NCI-H69 (cell line): ENCODE results near the gene DUSP9.
"Not testable (repeated sequence)": the region's sequence is repeated elsewhere in the genome, so short reads cannot be mapped to it uniquely, and the experiment has no call there.

ENCODE experiments used
- DNase-seq: peaks from one replicate; lab custom pipeline; 2025; lab: John Stamatoyannopoulos, UW

DUSP9 gene

DNA sequence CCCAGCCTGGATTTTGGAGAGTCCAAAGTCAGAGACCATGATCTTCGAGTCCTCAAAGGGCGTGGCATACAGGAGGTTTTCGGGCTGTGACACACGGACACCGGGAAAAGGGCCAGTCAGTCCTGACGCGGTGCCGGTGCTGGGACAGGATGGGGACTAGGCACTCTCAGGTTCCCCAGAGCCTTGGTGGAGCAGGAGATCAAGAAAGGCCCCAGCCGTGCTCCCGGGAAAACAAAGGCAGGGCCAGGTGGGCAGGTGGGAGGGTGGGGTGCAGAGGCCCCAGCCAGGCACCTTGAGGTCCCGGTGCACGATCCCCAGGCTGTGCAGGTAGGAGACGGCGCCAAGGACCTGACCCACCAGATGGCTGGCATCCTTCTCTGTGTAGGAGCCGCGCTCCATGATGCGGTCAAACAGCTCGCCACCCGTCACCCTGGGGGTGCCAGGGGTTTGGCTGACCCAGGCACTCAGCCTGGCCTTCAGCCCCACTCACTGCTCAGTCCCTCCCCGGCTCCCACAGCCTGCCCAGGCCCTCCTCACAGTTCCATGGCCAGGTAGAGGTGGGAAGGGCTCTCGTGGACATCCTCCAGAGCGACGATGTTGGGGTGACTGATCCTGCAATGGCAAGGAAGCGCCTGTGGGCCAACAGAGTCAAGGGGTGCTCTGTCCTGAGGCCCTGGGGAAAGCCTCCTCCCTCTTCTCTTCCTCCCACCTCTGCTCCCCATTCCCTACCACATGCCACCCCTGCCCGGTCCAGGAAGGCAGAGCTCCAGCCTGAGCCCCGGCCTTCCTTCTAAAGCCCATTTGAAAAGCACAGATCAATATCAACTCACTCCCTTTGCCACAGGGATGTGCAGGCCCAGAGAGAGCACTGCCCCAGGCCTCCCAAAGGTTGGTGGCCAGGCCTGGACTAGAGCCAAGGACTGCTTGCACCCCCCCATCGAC, 24.9 kb downstream of the DUSP9 start:
- no peak for DNase-seq

DNA sequence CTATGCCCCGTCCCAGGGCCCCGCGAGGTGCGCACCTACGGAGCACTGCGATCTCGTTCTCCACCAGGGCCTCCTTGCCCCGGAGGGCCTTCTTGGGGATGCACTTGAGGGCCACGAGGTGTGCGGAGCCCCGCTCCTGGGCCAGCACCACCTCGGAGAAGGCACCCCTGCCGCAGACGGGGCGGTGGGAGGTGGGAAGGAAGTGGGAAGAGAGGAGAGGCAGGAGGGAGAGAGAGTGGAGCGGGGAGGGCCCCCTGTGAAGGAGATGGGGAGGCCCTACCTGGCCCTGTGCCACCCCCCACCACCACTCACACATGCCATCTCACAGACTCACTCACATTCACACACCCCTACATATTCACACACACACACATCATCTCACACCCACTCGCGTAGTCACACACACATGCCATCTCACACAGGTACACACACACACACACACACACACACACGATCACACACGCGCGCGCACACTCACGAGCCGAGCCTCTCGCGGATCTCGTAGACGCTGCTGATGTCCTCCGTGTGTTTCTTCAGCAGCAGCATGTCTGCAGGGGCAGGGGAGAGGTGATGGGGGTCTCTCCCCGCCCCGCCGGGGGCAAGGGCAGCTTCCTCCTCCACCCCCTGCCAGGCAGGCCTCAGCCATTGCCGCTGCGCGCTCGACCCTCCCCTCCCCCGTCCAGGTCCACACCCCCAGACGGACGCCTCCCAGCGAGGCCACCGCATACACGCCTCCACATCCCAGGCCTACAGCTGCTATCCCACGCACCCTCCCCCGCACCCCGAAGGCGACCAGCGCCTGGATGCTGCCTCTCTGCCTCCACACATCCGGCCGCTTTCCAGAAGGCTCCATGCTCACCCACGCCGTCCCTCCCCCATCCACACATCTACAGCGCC, 25.8 kb downstream of the DUSP9 start:
- DNase-seq = no peak

- DNase-seq = peak; percentile 53
Observed at GRCh38 chrX:153673428-153674218, 26.6 kb downstream of the DUSP9 start, which contains the start of gene PNCK. PNCK (minus strand) TSS chrX:153673813; CDS start chrX:153673076, 737 bp downstream.

DNA sequence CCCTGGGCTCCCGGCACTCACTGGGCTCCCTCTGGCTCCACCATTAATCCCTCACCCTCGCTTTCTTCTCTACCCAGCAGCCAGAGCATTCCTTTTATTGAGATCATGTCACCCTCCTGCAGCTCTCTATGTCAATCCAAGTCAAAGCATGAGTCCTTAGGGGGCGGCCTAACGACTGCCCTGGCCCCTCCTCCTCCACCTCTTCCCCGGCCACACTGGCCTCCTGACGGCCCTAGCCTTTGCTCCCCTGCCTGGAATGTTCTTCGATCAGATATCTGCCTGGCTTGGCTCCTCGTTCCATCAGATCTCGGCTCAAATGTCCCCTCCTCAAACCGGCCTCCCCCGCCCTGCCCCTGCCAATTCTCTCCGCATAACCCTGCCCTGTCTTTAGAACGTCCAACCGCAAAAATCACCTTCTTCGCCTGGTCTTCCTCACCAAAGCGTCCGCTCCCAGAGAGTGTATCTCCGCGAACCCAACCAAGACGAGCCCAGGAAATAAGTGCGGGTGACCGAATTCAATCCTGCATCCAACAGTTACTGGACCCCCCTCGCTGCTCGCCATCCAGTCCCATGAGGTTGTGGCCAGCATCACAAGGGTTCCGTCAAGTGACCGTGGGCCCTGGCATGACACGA, 27.3 kb downstream of the DUSP9 start:
- DNase-seq = no peak

DNA sequence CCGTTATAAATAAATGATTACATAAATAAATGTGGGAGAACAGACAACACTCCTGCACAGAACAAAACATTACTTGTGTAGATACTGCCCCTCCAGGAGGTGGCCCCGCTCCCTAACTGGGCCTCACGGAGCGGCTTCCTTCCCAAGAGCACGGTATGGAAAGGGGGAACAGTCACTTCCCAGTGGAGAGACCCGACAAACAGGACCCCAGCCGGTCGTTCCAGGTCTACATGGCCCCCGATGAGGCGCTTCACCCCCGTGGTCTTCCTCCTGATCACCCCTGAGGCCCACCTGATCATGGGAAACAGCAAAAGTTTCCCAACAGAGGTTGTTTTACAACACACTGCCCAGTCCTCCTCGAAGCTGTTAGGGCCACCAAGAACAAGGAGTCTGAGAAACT, 34.2 kb downstream of the DUSP9 start:
- no peak for DNase-seq

- DNase-seq = not testable (repeated sequence)
Observed at GRCh38 chrX:153683486-153683885, 36.5 kb downstream of the DUSP9 start.

DNA sequence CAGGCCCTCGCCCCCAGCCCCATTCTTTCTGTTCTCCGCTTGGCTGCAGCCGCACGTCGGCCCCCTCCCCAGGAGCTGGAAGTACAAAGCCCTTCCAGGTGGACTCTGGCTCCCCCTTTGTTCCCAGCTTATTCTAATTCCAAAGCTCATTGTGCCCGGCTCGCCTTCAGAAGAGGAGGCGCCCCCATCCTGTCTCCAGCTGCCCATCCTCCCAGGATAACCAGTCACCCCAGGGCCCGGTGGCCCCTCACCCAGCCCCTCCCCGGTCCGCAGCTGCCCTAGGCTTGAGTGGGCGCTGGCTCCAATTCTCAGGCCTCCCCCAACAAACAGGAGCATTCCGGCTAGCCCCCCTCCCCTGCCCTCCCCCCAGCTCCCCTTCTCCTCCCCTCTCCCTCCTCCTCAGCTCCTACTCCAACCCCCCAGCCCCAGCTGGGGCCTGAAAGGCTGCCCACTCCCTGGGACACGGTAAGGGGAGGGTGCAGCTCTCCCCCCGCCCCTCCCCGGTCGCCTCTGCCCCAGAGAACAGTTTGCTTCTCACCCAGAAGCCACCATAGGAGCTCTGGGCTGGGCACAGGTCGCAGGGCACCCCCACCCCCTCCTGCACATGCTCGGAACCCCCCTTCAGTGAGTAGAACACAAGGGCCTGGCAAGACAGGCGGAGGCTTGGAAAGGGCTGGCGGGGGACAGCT, 37.6 kb downstream of the DUSP9 start:
- DNase-seq = no peak

- no peak for DNase-seq
Observed at GRCh38 chrX:153685156-153685536, 38.1 kb downstream of the DUSP9 start.

- DNase-seq = no peak
Observed at GRCh38 chrX:153685751-153686696, 39.0 kb downstream of the DUSP9 start.

- DNase-seq = no peak
Observed at GRCh38 chrX:153686711-153687110, 39.7 kb downstream of the DUSP9 start.

DNA sequence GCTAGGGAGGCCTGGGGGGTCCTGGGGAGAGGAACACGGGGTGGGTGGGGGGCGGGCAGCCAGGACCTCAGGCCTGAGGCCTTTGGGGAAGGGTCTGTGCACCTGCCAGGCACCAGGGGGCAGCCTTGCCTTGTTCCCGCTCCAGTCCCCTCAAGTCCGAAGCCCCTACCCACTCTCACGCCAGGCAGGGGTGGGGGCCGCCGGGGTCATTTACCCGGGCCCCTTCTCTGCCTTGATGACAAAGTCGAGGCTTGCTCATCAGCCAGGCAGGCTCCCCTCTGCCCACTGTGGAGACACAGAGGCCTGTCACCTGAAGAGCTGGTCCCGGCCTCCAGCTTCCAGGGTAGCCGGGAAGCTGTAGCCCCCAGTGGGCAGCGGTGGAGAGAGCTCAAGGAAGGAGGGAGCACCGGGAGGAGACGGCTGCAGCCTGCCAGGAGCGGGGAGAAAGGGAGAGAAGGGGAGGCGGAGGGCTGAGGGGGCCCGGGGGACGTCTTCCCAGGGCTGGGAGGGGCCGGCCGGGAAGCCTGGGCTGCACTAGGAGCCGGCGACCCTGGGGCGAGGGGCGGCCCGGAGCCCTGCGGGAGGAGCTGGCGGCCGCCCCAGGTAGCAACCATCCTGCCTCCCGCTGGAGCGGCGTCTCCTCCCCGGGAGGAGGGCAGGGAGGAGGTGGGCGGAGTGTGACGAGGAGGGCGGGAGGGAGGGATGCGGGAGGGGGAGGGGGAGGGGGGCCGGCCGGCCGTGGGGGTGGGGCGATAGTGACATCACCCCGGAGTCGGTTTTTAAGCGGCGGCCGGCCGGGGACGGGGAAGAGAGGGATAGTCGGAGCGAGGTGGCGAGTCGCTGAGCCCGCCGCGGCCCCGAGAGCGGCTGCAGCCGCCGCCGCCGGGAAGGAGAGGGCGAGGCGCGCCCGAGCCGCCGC, 40.4 kb downstream of the DUSP9 start, which contains the start of gene SLC6A8:
Gene SLC6A8 (plus strand): TSS at position 806 of the 919 bp plus-strand sequence. CDS start 649 bp downstream, outside the sequence.
- peak; percentile 85 for DNase-seq

DNA sequence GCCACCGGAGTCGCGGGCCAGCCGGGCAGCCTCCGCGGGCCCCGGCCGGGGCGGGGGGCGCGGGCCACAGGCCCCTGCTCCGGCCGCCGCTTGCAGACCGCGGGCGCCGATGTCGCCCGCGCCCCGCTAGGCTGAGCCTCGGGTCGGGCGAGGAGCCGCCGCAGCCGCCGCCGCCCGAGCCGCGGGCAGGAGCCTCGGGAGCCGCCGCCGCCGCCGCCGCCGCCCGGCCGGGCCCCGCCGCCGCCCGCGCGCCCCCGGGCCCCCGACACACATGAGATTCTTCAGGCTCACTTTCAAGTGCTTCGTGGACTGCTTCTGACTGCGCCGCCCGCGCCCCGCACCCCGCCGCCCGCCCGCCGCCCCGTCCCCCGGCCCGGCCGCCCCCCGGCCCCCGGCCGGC, 41.1 kb downstream of the DUSP9 start:
- DNase-seq = peak; percentile 38

GRCh38 chrX:153688506-153688905, 41.5 kb downstream of the DUSP9 start:
- peak; percentile 14 for DNase-seq

DNA sequence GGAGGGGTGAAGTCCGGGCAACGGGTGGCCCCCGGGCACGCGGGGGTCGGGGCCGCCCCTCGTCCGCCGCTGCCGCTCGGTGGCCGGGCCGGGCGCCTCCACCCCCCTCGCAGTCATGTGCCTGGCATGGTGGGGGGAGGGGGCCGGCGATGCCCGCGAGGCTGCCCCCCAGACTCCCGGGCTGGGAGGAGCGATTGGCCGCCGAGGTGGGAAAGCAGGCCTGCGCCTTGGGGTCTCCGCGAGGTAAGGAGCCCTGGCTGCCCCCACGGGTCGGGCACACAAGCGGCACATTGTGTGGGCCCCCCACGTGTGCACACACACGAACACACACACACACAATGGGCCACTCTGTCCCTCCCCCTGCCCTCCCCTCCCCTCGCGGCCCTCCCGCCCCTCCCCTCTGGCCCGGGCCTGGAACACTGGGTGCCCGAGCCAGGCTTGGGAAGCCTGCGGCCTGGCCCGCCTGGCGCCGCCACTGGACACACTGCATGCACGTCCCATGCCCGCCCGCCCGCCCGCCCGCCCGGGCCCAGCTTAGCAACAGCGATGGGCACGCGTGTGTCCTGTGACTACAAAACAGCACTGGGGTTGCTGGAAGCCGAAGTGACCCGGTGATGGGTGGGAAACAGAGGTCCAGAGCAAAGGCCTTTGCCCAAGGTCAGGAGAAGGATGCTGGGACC, 42.0 kb downstream of the DUSP9 start:
- DNase-seq = no peak

DNA sequence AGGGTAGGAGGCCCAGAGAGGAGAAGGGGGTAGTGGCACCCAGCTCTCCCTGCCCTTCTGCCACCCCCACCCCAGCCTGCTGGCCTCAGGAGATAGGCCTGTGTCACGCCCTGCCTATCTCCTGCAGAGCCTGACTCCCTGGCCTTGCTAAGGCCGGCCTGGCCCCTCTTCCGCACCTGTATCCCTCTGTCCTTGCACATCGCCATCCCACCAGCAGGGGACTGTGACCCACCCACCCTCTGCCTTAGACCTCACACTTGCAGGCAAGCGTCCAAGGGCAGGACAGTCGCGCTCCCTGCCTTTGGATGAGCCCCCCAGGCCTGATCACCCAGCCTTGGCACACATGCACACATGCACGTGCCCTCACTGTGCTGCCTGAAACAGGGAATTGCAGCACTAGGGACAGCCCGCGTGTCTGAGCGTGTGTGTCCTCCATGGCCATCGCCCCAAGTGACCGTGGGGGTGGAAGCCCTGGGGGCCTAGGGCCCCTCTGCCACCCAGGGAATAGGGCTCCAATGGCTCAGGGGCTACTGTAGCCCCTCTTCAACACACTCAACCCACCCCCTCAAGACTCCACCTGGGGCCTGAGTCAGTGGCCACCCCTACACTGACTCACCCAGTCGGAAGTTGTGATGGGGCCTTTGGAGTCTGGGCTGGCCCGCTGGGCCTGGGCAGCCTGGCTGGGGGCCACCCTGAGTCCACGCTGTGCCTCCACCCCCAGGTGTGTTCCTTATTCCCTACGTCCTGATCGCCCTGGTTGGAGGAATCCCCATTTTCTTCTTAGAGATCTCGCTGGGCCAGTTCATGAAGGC, 42.9 kb downstream of the DUSP9 start:
- DNase-seq = no peak

DNA sequence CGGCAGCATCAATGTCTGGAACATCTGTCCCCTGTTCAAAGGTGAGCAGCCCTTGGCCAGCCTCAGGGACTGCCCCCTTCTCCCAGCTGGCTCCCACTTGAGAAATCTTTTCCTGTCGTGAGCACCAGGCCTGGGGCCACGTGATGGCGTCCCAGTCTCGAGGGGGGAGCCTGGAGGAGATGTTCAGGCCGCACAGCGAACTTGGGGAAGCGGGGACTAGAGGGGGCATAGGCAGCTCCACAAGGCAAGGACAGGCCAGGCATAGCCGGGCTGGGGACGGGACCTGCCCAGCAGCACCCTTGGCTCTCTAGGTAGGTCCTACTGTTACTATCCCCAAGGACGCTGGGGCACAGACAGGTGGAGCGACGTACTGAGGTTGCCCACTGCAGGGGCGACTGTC, 43.5 kb downstream of the DUSP9 start:
- no peak for DNase-seq
